ENCODE results near the gene DOCK9. TPM values are rescaled to one million over a fixed set of nuclear protein-coding genes. Genes with fewer than 3 reads are reported as not detected.

The DOCK9 gene
- total and polyA plus RNA-seq, 9 donors: 31.0 to 75.3 (median 45.4) TPM

DNA sequence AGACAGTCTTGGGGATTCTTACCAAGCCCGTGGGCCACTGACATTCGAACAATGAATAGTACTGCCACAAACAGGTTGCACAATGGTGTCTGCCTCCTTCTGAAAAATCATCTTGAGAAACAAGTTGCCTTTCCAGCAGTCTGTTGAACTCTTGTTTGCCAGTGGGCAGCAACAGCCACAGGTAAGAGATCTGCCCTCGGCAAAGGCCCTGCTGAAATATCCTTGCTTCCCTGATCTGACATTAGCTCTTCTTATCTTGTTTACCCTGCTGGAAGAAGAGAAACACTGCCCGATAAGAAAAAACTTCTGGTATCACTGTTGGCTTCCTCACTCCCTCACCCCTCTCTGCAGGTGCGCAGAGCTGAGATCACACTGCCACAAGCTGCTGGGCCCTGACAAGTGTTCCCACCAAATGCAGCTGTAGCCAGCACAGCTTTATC is 2.0 kb downstream of the DOCK9 start:
- Histone ChIP-seq H3K36me3 (no peaks in the 10 kb centered on the region), H3K4me1 (ENCODE audit: insufficient read depth) (peaks cover 2% of the 10 kb centered on the region), H3K27ac (no peak overlapping the region), H3K27me3 (no peaks in the 10 kb centered on the region), H3K9me3 (no peaks in the 10 kb centered on the region), H3K4me3 (no peak overlapping the region)
- DNase-seq: no peak
- intact Hi-C loops (cut with DNase I): no loop called here
- WGBS, 3 donors: 29 to 49% (median 43%) methylated on average over 5 of the region's 5 CpGs
- TF ChIP-seq POLR2A (IDR thresholded peaks at IDR 0.05): no peak
- TF ChIP-seq, protein P1, sequence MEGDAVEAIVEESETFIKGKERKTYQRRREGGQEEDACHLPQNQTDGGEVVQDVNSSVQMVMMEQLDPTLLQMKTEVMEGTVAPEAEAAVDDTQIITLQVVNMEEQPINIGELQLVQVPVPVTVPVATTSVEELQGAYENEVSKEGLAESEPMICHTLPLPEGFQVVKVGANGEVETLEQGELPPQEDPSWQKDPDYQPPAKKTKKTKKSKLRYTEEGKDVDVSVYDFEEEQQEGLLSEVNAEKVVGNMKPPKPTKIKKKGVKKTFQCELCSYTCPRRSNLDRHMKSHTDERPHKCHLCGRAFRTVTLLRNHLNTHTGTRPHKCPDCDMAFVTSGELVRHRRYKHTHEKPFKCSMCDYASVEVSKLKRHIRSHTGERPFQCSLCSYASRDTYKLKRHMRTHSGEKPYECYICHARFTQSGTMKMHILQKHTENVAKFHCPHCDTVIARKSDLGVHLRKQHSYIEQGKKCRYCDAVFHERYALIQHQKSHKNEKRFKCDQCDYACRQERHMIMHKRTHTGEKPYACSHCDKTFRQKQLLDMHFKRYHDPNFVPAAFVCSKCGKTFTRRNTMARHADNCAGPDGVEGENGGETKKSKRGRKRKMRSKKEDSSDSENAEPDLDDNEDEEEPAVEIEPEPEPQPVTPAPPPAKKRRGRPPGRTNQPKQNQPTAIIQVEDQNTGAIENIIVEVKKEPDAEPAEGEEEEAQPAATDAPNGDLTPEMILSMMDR (IDR thresholded peaks at IDR 0.05): no peak

DNA sequence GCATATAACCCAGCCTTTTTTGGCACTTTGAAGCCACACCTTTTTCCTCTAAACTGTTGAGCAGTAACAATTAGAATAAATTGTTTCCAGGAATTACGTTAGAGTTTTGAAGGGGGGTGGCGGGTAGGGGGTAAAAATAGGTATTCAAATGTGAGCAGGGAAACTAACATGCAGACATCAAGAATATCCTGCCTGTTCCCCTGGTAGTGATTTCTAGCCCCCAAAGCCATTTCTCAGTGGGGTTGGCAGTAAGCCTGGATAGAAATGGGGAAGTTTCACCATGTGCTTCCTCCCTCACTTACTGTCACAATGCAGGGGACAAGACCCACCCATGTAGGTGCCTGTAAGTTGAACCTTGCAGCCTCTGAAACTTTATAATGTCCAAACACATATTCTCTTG is 3.8 kb downstream of the DOCK9 start:
- TF ChIP-seq EP300 (IDR thresholded peaks at IDR 0.05) (no peak), POLR2A (IDR thresholded peaks at IDR 0.05) (no peak)
- TF ChIP-seq, protein P1 (IDR thresholded peaks at IDR 0.05): no peak
- intact Hi-C loops (cut with DNase I): no loop called here
- Histone ChIP-seq H3K4me1 (ENCODE audit: insufficient read depth) (peaks cover 7% of the 10 kb centered on the region), H3K9me3 (no peaks in the 10 kb centered on the region), H3K27me3 (no peaks in the 10 kb centered on the region), H3K27ac (no peak overlapping the region), H3K4me3 (no peak overlapping the region), H3K36me3 (no peaks in the 10 kb centered on the region)
- 76 to 80% (median 80%) methylated on average over 2 of the region's 2 CpGs for WGBS, 3 donors
- no peak for DNase-seq

DNA sequence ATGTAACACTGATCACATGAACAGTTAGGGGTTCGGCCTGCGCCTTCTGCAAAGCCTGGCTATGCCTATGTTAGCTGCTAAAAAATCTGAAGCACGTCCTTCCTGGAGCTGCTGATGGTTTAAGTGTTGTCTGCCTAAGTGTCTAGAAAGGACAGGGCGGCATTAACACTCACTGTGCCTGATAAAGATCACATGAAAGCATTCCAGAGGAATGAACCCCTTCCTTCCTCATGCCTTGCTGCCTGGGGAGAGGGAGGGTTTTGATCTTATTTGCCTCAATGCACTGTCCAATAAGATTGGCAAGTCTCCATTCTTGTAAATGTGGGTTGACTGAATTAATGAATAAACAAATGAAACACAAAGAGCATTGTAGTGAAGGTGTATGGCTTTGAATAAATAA is 5.2 kb downstream of the DOCK9 start:
- intact Hi-C loops (cut with DNase I): no loop called here
- TF ChIP-seq, protein P1 (IDR thresholded peaks at IDR 0.05): no peak
- no peak for TF ChIP-seq EP300 (IDR thresholded peaks at IDR 0.05)
- TF ChIP-seq POLR2A (IDR thresholded peaks at IDR 0.05): no peak
- no peak overlapping the region for H3K27ac ChIP-seq
- no peaks in the 10 kb centered on the region for H3K9me3 ChIP-seq
- peaks cover 6% of the 10 kb centered on the region for H3K4me1 ChIP-seq (ENCODE audit: insufficient read depth)
- no peak overlapping the region for H3K4me3 ChIP-seq
- WGBS, 3 donors: 86 to 98% (median 88%) methylated on average over 4 of the region's 4 CpGs
- DNase-seq: no peak
- H3K27me3 ChIP-seq: no peaks in the 10 kb centered on the region
- H3K36me3 ChIP-seq: no peaks in the 10 kb centered on the region

DNA sequence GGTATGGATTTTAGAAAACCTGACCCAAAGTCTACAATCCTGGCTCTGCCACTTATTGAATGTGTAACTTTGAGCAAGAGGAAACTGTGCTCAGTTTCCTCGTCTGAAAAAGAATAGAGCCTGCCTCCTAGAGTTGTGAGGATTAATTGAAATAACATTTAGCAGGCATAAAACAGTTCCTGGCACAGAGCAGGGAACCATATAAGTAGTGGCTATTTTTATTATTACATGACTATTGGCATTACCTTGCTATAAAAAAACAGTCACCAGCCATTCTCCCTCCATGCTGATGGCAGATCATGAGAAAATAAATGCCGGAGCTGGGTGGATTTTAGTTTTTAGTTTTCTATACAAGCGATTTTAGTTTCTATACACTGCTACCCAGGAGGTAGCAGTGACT is 5.8 kb downstream of the DOCK9 start:
- 58 to 96% (median 61%) methylated on average over 3 of the region's 3 CpGs for WGBS, 3 donors
- H3K36me3 ChIP-seq: no peaks in the 10 kb centered on the region
- no peak for DNase-seq
- peaks cover 6% of the 10 kb centered on the region for H3K4me1 ChIP-seq (ENCODE audit: insufficient read depth)
- H3K27me3 ChIP-seq: no peaks in the 10 kb centered on the region
- no peaks in the 10 kb centered on the region for H3K9me3 ChIP-seq
- no peak overlapping the region for H3K27ac ChIP-seq
- no peak overlapping the region for H3K4me3 ChIP-seq
- intact Hi-C loops (cut with DNase I): no loop called here
- TF ChIP-seq POLR2A (IDR thresholded peaks at IDR 0.05) (no peak), EP300 (IDR thresholded peaks at IDR 0.05) (no peak)
- TF ChIP-seq, protein P1 (IDR thresholded peaks at IDR 0.05): no peak

DNA sequence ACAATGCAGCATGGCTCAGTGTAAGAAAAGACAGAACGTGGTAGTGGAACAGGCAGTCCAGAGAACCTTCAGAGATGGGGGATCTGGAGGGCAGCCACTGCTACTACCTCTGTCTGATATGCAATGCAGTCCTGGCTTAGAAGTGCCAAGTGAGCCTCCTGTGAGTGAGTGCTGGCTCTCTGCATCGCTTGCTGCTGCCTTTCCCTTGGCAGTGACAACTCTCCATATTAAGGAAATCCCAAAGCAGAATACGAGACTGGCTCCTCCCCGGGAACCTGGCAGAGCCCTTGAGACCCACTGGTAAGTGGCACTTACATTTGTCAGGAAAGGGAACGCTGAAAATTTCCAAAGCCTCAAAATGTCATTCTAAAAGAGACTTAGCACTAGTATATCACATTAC is 7.5 kb downstream of the DOCK9 start:
- WGBS, 3 donors: 79 to 84% (median 80%) methylated on average over 5 of the region's 5 CpGs
- H3K27ac ChIP-seq: no peak overlapping the region
- no peak overlapping the region for H3K4me3 ChIP-seq
- no peaks in the 10 kb centered on the region for H3K27me3 ChIP-seq
- DNase-seq: no peak
- H3K36me3 ChIP-seq: no peaks in the 10 kb centered on the region
- no peaks in the 10 kb centered on the region for H3K9me3 ChIP-seq
- TF ChIP-seq EP300 (IDR thresholded peaks at IDR 0.05): no peak
- no peak for TF ChIP-seq POLR2A (IDR thresholded peaks at IDR 0.05)
- TF ChIP-seq, protein P1 (IDR thresholded peaks at IDR 0.05): no peak
- intact Hi-C loops (cut with DNase I): no loop called here
- H3K4me1 ChIP-seq (ENCODE audit: insufficient read depth): peaks cover 8% of the 10 kb centered on the region

Measured in ovary (tissue), 9 donors.